Thyroid gland (tissue), 4 donors: ENCODE measurements around the gene KIF12. TPM values are rescaled to one million over a fixed set of nuclear protein-coding genes. Genes with fewer than 3 reads are reported as not detected.

Source experiments
- DNase-seq, 2 donors: peaks; one replicate each; pipeline ENCODE4 v3.0.0-alpha.2; 2019
- H3K27ac ChIP-seq, 3 donors: fragments of 200-600 bp; sonication (generic); 1 replicate in 2 of 3; 2 replicates in 1 of 3; pipeline ENCODE4 v1.5.1; 2016 to 2019; ENCODE audit warnings: mild to moderate bottlenecking in 1 of 3, moderate library complexity in 1 of 3
- H3K27me3 ChIP-seq: fragments of 200-600 bp; sonication (generic); one replicate; pipeline ENCODE4 v1.5.1; 2019
- H3K36me3 ChIP-seq, 2 donors: fragments of 200-600 bp; sonication (generic); one replicate each; pipeline ENCODE4 v1.5.1; 2016 to 2019
- H3K4me1 ChIP-seq, 2 donors: fragments of 200-600 bp; sonication (generic); one replicate each; pipeline ENCODE4 v1.5.1; 2017 to 2019
- H3K4me3 ChIP-seq, 3 donors: fragments of 200-600 bp; sonication (generic); replicated peaks in 1 of 3; 1 replicate in 2 of 3; 2 replicates in 1 of 3; pipeline ENCODE4 v1.5.1; 2016; ENCODE audit warnings: mild to moderate bottlenecking in 1 of 3
- H3K9me3 ChIP-seq: fragments of 200-600 bp; sonication (generic); one replicate; pipeline ENCODE4 v1.5.1; 2017
- POLR2A ChIP-seq, 2 donors: fragments of 450-650 bp; IDR thresholded peaks; one replicate each; pipeline ENCODE4 v1.6.1; 2017; ENCODE audit warnings: antibody characterized with exemption in 2 of 2, mild to moderate bottlenecking in 2 of 2, moderate library complexity in 1 of 2
- WGBS, 2 donors: methylation state at CpG; one replicate each; pipeline ENCODE4 v1.1.5; 2017; 5-methylcytosine and 5-hydroxymethylcytosine counted together
- intact Hi-C: fragments of 100-400 bp; cut with DNase I; formaldehyde crosslinking; loops from one replicate; pipeline ENCODE4 v1.15.1; 2023
- total RNA-seq, 4 donors: library from RNA; depleted of rRNA; stranded (reverse); fragments of >200 nt; gene quantifications; one replicate each; pipeline ENCODE4 v1.2.3, GENCODE V29; 2016
- TF ChIP-seq, protein P1 (sequence below), 6 experiments: fragments of 200-600 bp in 3 of 6; fragments of 450-650 bp in 3 of 6; sonication (generic) in 3 of 6; IDR thresholded peaks; one replicate each; pipeline ENCODE4 v1.5.1; 2016 to 2019; ENCODE audit warnings: antibody characterized with exemption in 6 of 6, mild to moderate bottlenecking in 2 of 6, inconsistent platforms in 1 of 6, moderate library complexity in 1 of 6

KIF12 gene
- total RNA-seq, 4 donors from 2014 or later = 13.4 to 56.0 (median 31.7) TPM

DNA sequence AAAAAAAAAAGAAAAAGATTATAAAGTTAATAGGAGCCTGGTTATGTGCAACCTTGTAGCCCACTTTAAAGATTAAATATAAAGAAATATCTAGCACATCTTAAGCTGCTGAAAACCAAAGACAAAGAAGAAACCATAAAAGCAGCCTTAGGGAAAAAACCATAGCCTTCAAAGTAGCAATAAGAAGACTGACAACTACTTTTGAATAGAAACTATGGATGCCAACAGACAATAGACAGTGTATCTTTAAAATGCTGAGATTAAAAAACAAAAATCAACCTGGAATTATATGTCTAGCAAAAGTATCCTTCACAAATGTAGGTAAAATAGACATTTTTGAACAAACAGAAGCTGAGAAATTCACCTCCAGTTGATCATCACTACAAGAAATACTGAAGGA, 3.4 kb upstream of the KIF12 start:
- Histone ChIP-seq H3K4me3 (no peak overlapping the region), H3K4me1 (peaks cover 13 to 22% of the 10 kb centered on the region in 2 donors), H3K27ac (no peak overlapping the region), H3K9me3 (no peaks in the 10 kb centered on the region), H3K27me3 (no peaks in the 10 kb centered on the region), H3K36me3 (no peaks in the 10 kb centered on the region)
- TF ChIP-seq, protein P1, sequence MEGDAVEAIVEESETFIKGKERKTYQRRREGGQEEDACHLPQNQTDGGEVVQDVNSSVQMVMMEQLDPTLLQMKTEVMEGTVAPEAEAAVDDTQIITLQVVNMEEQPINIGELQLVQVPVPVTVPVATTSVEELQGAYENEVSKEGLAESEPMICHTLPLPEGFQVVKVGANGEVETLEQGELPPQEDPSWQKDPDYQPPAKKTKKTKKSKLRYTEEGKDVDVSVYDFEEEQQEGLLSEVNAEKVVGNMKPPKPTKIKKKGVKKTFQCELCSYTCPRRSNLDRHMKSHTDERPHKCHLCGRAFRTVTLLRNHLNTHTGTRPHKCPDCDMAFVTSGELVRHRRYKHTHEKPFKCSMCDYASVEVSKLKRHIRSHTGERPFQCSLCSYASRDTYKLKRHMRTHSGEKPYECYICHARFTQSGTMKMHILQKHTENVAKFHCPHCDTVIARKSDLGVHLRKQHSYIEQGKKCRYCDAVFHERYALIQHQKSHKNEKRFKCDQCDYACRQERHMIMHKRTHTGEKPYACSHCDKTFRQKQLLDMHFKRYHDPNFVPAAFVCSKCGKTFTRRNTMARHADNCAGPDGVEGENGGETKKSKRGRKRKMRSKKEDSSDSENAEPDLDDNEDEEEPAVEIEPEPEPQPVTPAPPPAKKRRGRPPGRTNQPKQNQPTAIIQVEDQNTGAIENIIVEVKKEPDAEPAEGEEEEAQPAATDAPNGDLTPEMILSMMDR (IDR thresholded peaks at IDR 0.05) = no peak
- TF ChIP-seq POLR2A (IDR thresholded peaks at IDR 0.05) = no peak
- intact Hi-C loops = no loop called here
- no peak for DNase-seq

DNA sequence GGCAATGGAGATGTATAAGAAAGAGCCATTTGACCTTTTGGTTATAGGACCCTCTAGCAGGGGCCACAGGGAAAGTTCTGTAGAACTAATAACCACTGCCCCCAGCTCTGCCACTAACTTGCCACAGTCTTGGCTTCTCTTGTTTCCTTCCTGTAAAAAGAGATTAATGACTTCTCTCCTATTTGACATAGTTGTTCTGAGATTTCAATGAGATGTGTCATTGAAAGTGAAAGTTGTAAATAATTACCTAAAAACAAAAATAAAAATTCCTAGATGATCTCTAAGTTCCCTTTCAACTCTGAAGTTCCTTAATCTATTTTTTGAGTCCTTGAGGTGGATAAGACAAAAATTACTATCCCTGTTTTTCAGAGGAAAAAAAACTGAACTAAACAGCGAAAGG, 1.4 kb upstream of the KIF12 start:
- Histone ChIP-seq H3K27me3 (no peaks in the 10 kb centered on the region), H3K36me3 (no peaks in the 10 kb centered on the region), H3K27ac (peak overlapping the region in 2 of 3 donors; percentile 72 to 88), H3K9me3 (no peaks in the 10 kb centered on the region), H3K4me3 (no peak overlapping the region), H3K4me1 (peaks cover 14 to 22% of the 10 kb centered on the region in 2 donors)
- TF ChIP-seq, protein P1 (IDR thresholded peaks at IDR 0.05) = no peak
- TF ChIP-seq POLR2A (IDR thresholded peaks at IDR 0.05) = no peak
- intact Hi-C loops = no loop called here
- no peak for DNase-seq
- 89 to 92% methylated on average over 1 of the region's 1 CpG for WGBS, 2 donors

DNA sequence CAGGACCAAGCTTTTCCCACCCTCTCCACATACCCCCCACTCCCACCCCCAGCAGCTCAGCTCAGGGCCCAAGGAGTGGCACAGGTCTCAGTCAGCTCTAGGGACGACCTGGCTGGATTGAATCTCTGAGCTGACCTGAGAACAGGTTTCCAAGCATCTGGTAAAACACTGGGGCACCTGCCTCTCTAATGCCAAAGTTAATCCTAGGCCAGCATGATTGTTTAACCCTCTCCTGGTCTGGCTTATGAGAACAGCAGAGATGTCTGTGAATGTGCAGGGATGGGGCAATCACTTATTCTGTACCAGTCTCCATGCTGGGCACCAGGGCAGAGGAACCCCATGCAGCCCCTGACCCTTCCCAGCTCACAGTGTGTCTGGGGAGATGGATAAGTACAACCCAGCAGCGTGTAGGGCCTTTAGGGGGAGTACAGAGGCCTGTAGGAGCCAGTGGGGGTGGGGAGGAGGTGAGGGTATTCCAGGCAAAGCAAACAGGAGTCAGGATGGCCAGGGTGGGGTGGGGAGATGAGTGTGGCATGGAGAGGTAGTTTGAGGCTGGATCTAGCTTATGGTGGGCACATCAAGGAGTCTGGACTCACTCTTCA, 678 bp upstream of the KIF12 start:
- no peak for TF ChIP-seq POLR2A (IDR thresholded peaks at IDR 0.05)
- TF ChIP-seq, protein P1 (IDR thresholded peaks at IDR 0.05) = no peak
- H3K4me3 ChIP-seq = no peak overlapping the region
- H3K9me3 ChIP-seq = no peaks in the 10 kb centered on the region
- H3K4me1 ChIP-seq = peaks cover 10 to 20% of the 10 kb centered on the region in 2 donors
- peak overlapping the region; percentile 72 to 95 (median 88) for H3K27ac ChIP-seq
- H3K36me3 ChIP-seq = peaks cover 0 to 4% of the 10 kb centered on the region in 2 donors
- intact Hi-C loops = no loop called here
- DNase-seq = no peak
- 50 to 65% methylated on average over 2 of the region's 2 CpGs for WGBS, 2 donors
- H3K27me3 ChIP-seq = no peaks in the 10 kb centered on the region

DNA sequence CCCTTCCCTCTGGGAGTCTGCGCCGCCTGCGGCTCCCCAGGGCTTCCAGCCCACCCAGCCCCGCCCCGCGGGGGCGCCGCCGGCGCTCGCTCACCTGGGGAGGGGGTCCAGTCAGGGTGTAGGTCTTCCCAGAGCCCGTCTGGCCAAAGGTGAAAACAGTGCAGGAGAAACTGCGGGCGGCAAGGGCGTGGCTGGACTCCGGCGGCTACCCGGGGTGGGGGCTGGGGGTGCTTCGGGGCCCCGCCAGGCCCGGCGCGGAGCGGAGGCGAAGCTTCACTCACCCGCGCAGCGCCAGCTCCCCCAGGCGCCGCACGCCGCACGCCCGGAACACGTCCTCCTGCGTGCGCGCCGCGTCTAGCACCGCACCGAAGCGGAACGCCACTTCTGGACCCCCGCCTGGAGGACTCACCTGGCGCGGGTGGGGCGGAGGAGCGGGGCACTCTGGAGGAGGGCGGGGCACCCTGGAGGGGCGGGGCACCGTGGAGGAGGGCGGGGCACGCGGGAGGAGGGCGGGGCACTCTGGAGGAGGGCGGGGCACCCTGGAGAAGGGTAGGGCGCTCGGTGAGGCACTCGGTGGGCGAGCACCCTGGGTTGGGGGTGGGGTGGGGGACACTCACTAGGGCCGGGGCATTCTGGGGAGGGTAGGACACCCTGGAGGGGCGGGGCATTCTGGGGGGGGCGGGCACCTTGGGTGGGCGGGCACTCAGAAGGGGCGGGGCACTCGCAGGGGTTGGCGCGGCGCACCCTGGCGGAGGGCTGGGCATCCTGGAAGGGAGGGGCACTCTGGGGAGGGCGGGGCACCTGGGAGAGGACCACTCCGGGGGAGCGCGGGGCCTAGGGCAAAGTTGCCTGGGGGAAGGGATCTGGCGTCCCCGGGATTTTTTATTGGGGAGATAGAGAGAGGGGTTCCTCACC, 814 bp downstream of the KIF12 start:
- no peaks in the 10 kb centered on the region for H3K9me3 ChIP-seq
- peak overlapping the region in 2 of 3 donors; percentile 37 to 41 for H3K4me3 ChIP-seq
- no peaks in the 10 kb centered on the region for H3K27me3 ChIP-seq
- peaks cover 7 to 16% of the 10 kb centered on the region in 2 donors for H3K4me1 ChIP-seq
- peak; percentile 80 to 88 for DNase-seq
- 0 to 4% methylated on average over 13 of the region's 77 CpGs for WGBS, 2 donors
- TF ChIP-seq, protein P1 (IDR thresholded peaks at IDR 0.05) = peak in 1 of 6 experiments; percentile 8
- TF ChIP-seq POLR2A (IDR thresholded peaks at IDR 0.05) = no peak
- H3K27ac ChIP-seq = peak overlapping the region; percentile 72 to 95 (median 88)
- intact Hi-C loops = no loop called here
- peaks cover 0 to 4% of the 10 kb centered on the region in 2 donors for H3K36me3 ChIP-seq

DNA sequence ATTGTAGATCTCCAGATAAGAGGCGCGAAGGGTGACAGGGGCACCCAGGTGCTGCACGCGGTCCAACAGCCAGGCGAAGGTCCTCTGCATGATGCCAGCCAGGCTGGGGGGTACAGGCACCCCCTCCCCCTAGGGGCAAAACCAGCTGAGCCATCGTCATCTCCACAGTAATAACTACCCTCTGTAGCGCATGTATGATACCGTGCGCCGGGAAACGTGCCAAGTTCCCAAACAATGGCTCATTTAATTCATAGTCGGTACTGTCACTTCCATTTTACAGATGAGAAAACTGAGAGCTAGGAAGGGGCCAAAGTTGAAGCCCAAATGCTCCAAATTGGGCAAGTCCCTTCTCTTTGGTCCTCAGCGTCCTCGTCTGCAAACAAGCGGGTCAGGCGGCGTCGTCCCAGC, 1.5 kb downstream of the KIF12 start:
- no peaks in the 10 kb centered on the region for H3K27me3 ChIP-seq
- intact Hi-C loops = no loop called here
- 32 to 33% methylated on average over 12 to 18 of the region's 18 CpGs for WGBS, 2 donors

More for the DNA sequence above, 1.5 kb downstream of the KIF12 start:
- peak; percentile 9 to 28 for DNase-seq
- Histone ChIP-seq H3K4me1 (peaks cover 7 to 16% of the 10 kb centered on the region in 2 donors), H3K4me3 (peak overlapping the region in 2 of 3 donors; percentile 37 to 41), H3K36me3 (peaks cover 0 to 4% of the 10 kb centered on the region in 2 donors), H3K27ac (peak overlapping the region in 2 of 3 donors; percentile 28 to 88), H3K9me3 (no peaks in the 10 kb centered on the region)
- TF ChIP-seq, protein P1 (IDR thresholded peaks at IDR 0.05) = no peak
- TF ChIP-seq POLR2A (IDR thresholded peaks at IDR 0.05) = no peak
